ENCODE data around the gene UBE2J1. TPM values are rescaled to one million over a fixed set of nuclear protein-coding genes. Genes with fewer than 3 reads are reported as not detected.

Gene UBE2J1
- total RNA-seq, 2 experiments from 2014 or later, result 34.7 to 34.9 TPM

DNA sequence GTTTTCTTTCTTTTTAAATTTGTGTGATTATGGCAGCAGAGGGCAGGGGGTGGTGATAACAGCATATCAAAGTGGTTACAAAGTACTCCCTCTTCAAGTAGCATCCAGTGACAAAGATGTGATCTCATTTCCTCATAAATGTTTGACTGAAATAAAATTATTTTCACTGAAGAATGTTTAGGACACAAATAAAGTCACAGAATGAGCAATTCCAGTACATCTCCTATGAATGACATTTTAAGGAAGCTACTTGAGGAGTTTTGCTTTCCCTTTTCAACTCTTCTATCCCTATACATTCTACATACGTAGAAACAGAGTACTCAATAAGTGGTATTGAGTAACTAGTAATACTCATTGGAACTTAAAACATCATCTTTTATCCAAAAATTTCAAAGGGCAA, 23.5 kb downstream of the UBE2J1 start:
- no peaks in the 10 kb centered on the region for H3K9me3 Mint-ChIP-seq
- no peaks in the 10 kb centered on the region for H3K4me1 Mint-ChIP-seq (ENCODE audit: low read depth)
- H3K27me3 ChIP-seq (ENCODE audit: control insufficient read depth in 1 of 2, insufficient read depth in 2 of 2, low read length in 2 of 2), result no peaks in the 10 kb centered on the region
- no peak overlapping the region for H3K27ac ChIP-seq (ENCODE audit: low read depth in 1 of 2, low read length in 2 of 2)
- no peak overlapping the region for H3K4me3 ChIP-seq (ENCODE audit: low read length)
- DNase-seq (no peak), ATAC-seq (ENCODE audit: poor library complexity) (no peak)
- intact Hi-C loops (cut with DNase I, micrococcal nuclease), result no loop called here
- CTCF ChIA-PET, result no interaction called here
- no peaks in the 10 kb centered on the region for H3K9me3 ChIP-seq (ENCODE audit: control insufficient read depth in 1 of 2, insufficient read depth in 1 of 2, low read length in 2 of 2)
- no peaks in the 10 kb centered on the region for H3K4me1 ChIP-seq (ENCODE audit: insufficient read depth, low read length)
- no peaks in the 10 kb centered on the region for H3K27me3 Mint-ChIP-seq
- TF ChIP-seq, protein P1, sequence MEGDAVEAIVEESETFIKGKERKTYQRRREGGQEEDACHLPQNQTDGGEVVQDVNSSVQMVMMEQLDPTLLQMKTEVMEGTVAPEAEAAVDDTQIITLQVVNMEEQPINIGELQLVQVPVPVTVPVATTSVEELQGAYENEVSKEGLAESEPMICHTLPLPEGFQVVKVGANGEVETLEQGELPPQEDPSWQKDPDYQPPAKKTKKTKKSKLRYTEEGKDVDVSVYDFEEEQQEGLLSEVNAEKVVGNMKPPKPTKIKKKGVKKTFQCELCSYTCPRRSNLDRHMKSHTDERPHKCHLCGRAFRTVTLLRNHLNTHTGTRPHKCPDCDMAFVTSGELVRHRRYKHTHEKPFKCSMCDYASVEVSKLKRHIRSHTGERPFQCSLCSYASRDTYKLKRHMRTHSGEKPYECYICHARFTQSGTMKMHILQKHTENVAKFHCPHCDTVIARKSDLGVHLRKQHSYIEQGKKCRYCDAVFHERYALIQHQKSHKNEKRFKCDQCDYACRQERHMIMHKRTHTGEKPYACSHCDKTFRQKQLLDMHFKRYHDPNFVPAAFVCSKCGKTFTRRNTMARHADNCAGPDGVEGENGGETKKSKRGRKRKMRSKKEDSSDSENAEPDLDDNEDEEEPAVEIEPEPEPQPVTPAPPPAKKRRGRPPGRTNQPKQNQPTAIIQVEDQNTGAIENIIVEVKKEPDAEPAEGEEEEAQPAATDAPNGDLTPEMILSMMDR (IDR thresholded peaks at IDR 0.05), result no peak
- H3K4me3 Mint-ChIP-seq, result no peak overlapping the region
- POLR2A ChIA-PET, result no interaction called here
- peaks cover 69% of the 10 kb centered on the region for H3K36me3 Mint-ChIP-seq (ENCODE audit: low read depth)
- H3K36me3 ChIP-seq (ENCODE audit: insufficient read depth, low read length), result peaks cover 52% of the 10 kb centered on the region
- no peak overlapping the region for H3K27ac Mint-ChIP-seq

- no peaks in the 10 kb centered on the region for H3K9me3 ChIP-seq (ENCODE audit: control insufficient read depth in 1 of 2, insufficient read depth in 1 of 2, low read length in 2 of 2)
- ChIA-PET CTCF (no interaction called here), POLR2A (no interaction called here)
- Mint-ChIP-seq H3K4me3 (no peak overlapping the region), H3K36me3 (ENCODE audit: low read depth) (peaks cover 56% of the 10 kb centered on the region), H3K27ac (no peak overlapping the region), H3K27me3 (no peaks in the 10 kb centered on the region), H3K4me1 (ENCODE audit: low read depth) (peaks cover 5% of the 10 kb centered on the region), H3K9me3 (no peaks in the 10 kb centered on the region)
- H3K27me3 ChIP-seq (ENCODE audit: control insufficient read depth in 1 of 2, insufficient read depth in 2 of 2, low read length in 2 of 2), result no peaks in the 10 kb centered on the region
- peaks cover 22% of the 10 kb centered on the region for H3K36me3 ChIP-seq (ENCODE audit: insufficient read depth, low read length)
- H3K4me3 ChIP-seq (ENCODE audit: low read length), result no peak overlapping the region
- no peak for ATAC-seq (ENCODE audit: poor library complexity)
- no peaks in the 10 kb centered on the region for H3K4me1 ChIP-seq (ENCODE audit: insufficient read depth, low read length)
- no peak overlapping the region for H3K27ac ChIP-seq (ENCODE audit: low read depth in 1 of 2, low read length in 2 of 2)
- TF ChIP-seq, protein P1 (IDR thresholded peaks at IDR 0.05), result no peak
- DNase-seq, result no peak
- intact Hi-C loops (cut with DNase I, micrococcal nuclease), result no loop called here
Measured at GRCh38 chr6:89324304-89324703, 28.2 kb downstream of the UBE2J1 start.

DNA sequence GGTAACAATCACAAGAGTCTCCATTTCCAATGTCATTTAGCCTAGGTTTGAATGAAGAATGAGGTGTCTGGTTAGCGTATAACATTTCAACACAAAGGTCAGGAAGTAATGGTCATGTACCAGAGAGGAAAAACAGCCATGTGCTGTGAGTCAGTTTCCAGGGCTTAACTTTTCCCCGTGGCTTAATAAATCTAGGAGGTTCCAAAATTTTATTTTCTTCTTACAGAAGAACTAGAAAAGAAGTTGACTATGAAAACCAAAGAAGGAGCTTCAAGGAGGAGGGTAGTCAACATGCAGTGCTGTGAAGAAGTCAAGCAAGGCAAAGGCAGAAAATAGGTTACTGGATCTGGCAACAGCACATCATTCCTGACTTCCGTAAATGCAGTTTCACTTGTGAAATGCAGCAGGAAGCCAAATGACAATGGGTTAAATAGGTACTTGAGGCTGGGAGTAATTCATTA, 29.0 kb downstream of the UBE2J1 start:
- Histone ChIP-seq H3K27me3 (ENCODE audit: control insufficient read depth in 1 of 2, insufficient read depth in 2 of 2, low read length in 2 of 2) (no peaks in the 10 kb centered on the region), H3K36me3 (ENCODE audit: insufficient read depth, low read length) (peaks cover 15% of the 10 kb centered on the region), H3K27ac (ENCODE audit: low read depth in 1 of 2, low read length in 2 of 2) (no peak overlapping the region), H3K4me3 (ENCODE audit: low read length) (no peak overlapping the region), H3K4me1 (ENCODE audit: insufficient read depth, low read length) (no peaks in the 10 kb centered on the region), H3K9me3 (ENCODE audit: control insufficient read depth in 1 of 2, insufficient read depth in 1 of 2, low read length in 2 of 2) (no peaks in the 10 kb centered on the region)
- H3K4me1 Mint-ChIP-seq (ENCODE audit: low read depth), result peaks cover 5% of the 10 kb centered on the region
- CTCF ChIA-PET, result no interaction called here
- no peak overlapping the region for H3K4me3 Mint-ChIP-seq
- POLR2A ChIA-PET, result no interaction called here
- TF ChIP-seq, protein P1 (IDR thresholded peaks at IDR 0.05), result no peak
- H3K9me3 Mint-ChIP-seq, result no peaks in the 10 kb centered on the region
- DNase-seq (peak in 1 of 14 experiments; percentile 15), ATAC-seq (ENCODE audit: poor library complexity) (no peak)
- no peak overlapping the region for H3K27ac Mint-ChIP-seq
- intact Hi-C loops (cut with DNase I, micrococcal nuclease), result no loop called here
- peaks cover 51% of the 10 kb centered on the region for H3K36me3 Mint-ChIP-seq (ENCODE audit: low read depth)
- no peaks in the 10 kb centered on the region for H3K27me3 Mint-ChIP-seq

All from CD4-positive, alpha-beta T cell (primary cell).